Loucy (cell line): ENCODE measurements around the gene ABTB2.

Experiments
- CTCF ChIP-seq: fragments of 200-600 bp; sonication (generic); conservative IDR thresholded peaks from 2 replicates; pipeline ENCODE4 v1.5.1; 2014; ENCODE audit warnings: mild to moderate bottlenecking, antibody characterized with exemption, low read length
- EZH2phosphoT487 ChIP-seq: fragments of 200-600 bp; IDR thresholded peaks from 2 replicates; pipeline ENCODE4 v1.6.1; 2018; ENCODE audit warnings: antibody characterized with exemption, mild to moderate bottlenecking, moderate library complexity, borderline replicate concordance

- no peak for TF ChIP-seq CTCF
- no peak for TF ChIP-seq EZH2phosphoT487
These were observed 66.9 kb downstream of the ABTB2 start for GRCh38 chr11:34290926-34291325.
